GM12873 (cell line): ENCODE measurements around the gene PRKCH.

Experiments used
- CTCF ChIP-seq: IDR thresholded peaks from 2 replicates; pipeline ENCODE4 v1.5.1; 2012; ENCODE audit warnings: low read depth, mild to moderate bottlenecking, moderate library complexity, low read length, control low read depth; ENCODE audit not compliant: insufficient read depth; ENCODE audit errors: missing control alignments

PRKCH gene

GRCh38 chr14:61315313-61315712 lies 6.1 kb upstream of the PRKCH start:
- no peak for TF ChIP-seq CTCF

GRCh38 chr14:61319086-61319485 lies 2.3 kb upstream of the PRKCH start:
- TF ChIP-seq CTCF = no peak

GRCh38 chr14:61319706-61320105 lies 1.7 kb upstream of the PRKCH start:
- TF ChIP-seq CTCF = no peak

GRCh38 chr14:61320806-61321384 lies 484 bp upstream of the PRKCH start:
- no peak for TF ChIP-seq CTCF

- TF ChIP-seq CTCF = no peak
Measured at GRCh38 chr14:61322011-61322798, 826 bp downstream of the PRKCH start.

- no peak for TF ChIP-seq CTCF
Measured at GRCh38 chr14:61322799-61323290, 1.5 kb downstream of the PRKCH start.

GRCh38 chr14:61323970-61324369 lies 2.6 kb downstream of the PRKCH start:
- TF ChIP-seq CTCF = no peak
